Trophoblast cell (in vitro differentiated cells and primary cell): Measurements from ENCODE around the gene KCNT1.

Experiments
- DNase-seq, 2 donors: peaks; one replicate each; pipeline ENCODE4 v3.0.0-alpha.2; 2016
- H2AFZ ChIP-seq: 2 replicates; pipeline ENCODE4 v1.6.1; 2013; ENCODE audit warnings: low read length, moderate library complexity, mild to moderate bottlenecking; ENCODE audit not compliant: insufficient read depth, poor library complexity
- H2AK5ac ChIP-seq: 2 replicates; pipeline ENCODE4 v1.6.1; 2013; ENCODE audit warnings: mild to moderate bottlenecking, low read length
- H2BK120ac ChIP-seq: 2 replicates; pipeline ENCODE4 v1.6.1; 2013; ENCODE audit warnings: low read length, mild to moderate bottlenecking, moderate library complexity; ENCODE audit not compliant: insufficient read depth, poor library complexity
- H2BK12ac ChIP-seq: 2 replicates; pipeline ENCODE4 v1.6.1; 2013; ENCODE audit warnings: mild to moderate bottlenecking, low read length, moderate library complexity
- H2BK5ac ChIP-seq: 2 replicates; pipeline ENCODE4 v1.6.1; 2013; ENCODE audit warnings: low read length, low read depth, moderate library complexity, mild to moderate bottlenecking; ENCODE audit not compliant: poor library complexity
- H3K14ac ChIP-seq: 2 replicates; pipeline ENCODE4 v1.6.1; 2013; ENCODE audit warnings: mild to moderate bottlenecking, low read length
- H3K18ac ChIP-seq: 2 replicates; pipeline ENCODE4 v1.6.1; 2013; ENCODE audit warnings: mild to moderate bottlenecking, low read length
- H3K23ac ChIP-seq: 2 replicates; pipeline ENCODE4 v1.6.1; 2013; ENCODE audit warnings: low read length
- H3K27ac ChIP-seq: 2 replicates; pipeline ENCODE4 v1.5.1; 2013; ENCODE audit warnings: low read depth, mild to moderate bottlenecking, inconsistent platforms, low read length, moderate library complexity
- H3K27me3 ChIP-seq: 2 replicates; pipeline ENCODE4 v1.6.1; 2013; ENCODE audit warnings: inconsistent platforms, mild to moderate bottlenecking, low read length, moderate library complexity; ENCODE audit not compliant: insufficient read depth
- H3K36me3 ChIP-seq, 2 experiments: 1 replicate in 1 of 2; 2 replicates in 1 of 2; pipeline ENCODE4 v1.6.1; 2013; ENCODE audit warnings: low read length in 2 of 2, mild to moderate bottlenecking in 2 of 2, moderate library complexity in 1 of 2; ENCODE audit not compliant: insufficient read depth in 2 of 2, control insufficient read depth in 1 of 2
- H3K4ac ChIP-seq: 2 replicates; pipeline ENCODE4 v1.6.1; 2013; ENCODE audit warnings: low read depth, mild to moderate bottlenecking, low read length, moderate library complexity
- H3K4me1 ChIP-seq, 2 experiments: 1 replicate in 1 of 2; 2 replicates in 1 of 2; pipeline ENCODE4 v1.6.1; 2013; ENCODE audit warnings: low read length in 2 of 2, mild to moderate bottlenecking in 2 of 2, moderate library complexity in 1 of 2; ENCODE audit not compliant: insufficient read depth in 2 of 2, control insufficient read depth in 1 of 2
- H3K4me2 ChIP-seq: 2 replicates; pipeline ENCODE4 v1.6.1; 2013; ENCODE audit warnings: inconsistent platforms, mild to moderate bottlenecking, low read length, moderate library complexity
- H3K4me3 ChIP-seq: 2 replicates; pipeline ENCODE4 v1.5.1; 2013; ENCODE audit warnings: mild to moderate bottlenecking, low read depth, low read length, inconsistent platforms
- H3K79me1 ChIP-seq: one replicate; pipeline ENCODE4 v1.6.1; 2013; ENCODE audit warnings: low read length
- H3K79me2 ChIP-seq: 2 replicates; pipeline ENCODE4 v1.6.1; 2013; ENCODE audit warnings: low read length, mild to moderate bottlenecking; ENCODE audit not compliant: control insufficient read depth, insufficient read depth, poor library complexity
- H3K9ac ChIP-seq: 2 replicates; pipeline ENCODE4 v1.6.1; 2013; ENCODE audit warnings: mild to moderate bottlenecking, low read length
- H3K9me3 ChIP-seq: 2 replicates; pipeline ENCODE4 v1.6.1; 2013; ENCODE audit warnings: low read depth, mild to moderate bottlenecking, control low read depth, inconsistent platforms, low read length; ENCODE audit not compliant: insufficient read depth
- H4K12ac ChIP-seq: 2 replicates; pipeline ENCODE4 v1.6.1; 2013; ENCODE audit warnings: low read depth, mild to moderate bottlenecking, low read length, moderate library complexity
- H4K8ac ChIP-seq: 2 replicates; pipeline ENCODE4 v1.6.1; 2013; ENCODE audit warnings: low read depth, mild to moderate bottlenecking, low read length, moderate library complexity
- H4K91ac ChIP-seq: one replicate; pipeline ENCODE4 v1.6.1; 2013; ENCODE audit warnings: low read depth, mild to moderate bottlenecking, low read length, moderate library complexity
- WGBS: extraction: QIAGEN DNeasy Blood & Tissue Kit; methylation state at CpG from one replicate; pipeline ENCODE4 v1.1.7; 2013; ENCODE audit warnings: missing lambda C conversion rate; ENCODE audit not compliant: insufficient read length, insufficient coverage; ENCODE audit errors: extremely low coverage; 5-methylcytosine and 5-hydroxymethylcytosine counted together

KCNT1 gene

DNA sequence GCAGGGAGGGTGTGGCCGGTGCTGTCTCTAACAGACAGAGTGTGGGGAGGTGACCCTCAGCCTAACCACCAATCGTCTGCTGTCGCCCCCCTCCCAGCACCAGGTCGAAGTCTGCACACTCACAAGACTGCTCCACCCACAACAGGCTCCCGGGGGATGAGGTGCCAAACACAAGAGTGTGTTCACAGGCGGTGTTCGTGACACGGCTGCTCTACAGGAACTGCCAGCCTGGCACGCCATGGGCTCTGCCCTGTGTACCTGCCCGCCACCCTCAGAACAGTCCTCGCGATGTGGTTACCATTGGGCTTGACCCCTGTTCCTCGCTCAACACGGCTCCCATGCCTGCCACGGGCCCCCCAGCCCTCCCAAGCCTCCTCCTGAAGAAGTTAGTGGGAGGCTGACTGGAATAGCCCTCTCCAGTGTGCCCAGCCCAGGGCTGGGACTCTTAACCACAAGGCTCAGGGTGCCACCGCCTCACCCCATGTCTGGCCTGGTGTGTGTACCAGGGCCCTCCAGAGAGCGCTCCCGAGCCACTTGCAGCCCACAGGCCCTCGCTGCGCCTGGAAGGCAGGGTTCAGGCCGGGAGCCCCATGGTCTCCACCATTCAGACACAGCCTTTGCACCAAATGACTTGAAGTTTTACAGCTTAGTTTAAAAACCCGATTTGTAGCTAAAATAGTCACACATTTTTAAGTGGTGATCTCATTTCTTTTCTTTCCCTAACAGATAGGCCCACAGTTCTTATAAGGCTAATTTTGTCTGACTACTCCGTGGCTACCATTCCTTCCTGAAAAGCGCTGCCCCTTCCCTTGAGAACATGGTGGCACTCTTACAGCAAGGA lies 102.8 kb downstream of the KCNT1 start:
- Histone ChIP-seq H2BK120ac (no peak overlapping the region), H2BK12ac (no peak overlapping the region), H3K4me1 (peaks cover 3 to 7% of the 10 kb centered on the region in 2 experiments), H4K12ac (no peak overlapping the region), H3K27me3 (no peaks in the 10 kb centered on the region), H4K91ac (no peak overlapping the region), H3K14ac (no peak overlapping the region), H3K23ac (no peak overlapping the region), H3K9me3 (peaks cover 4% of the 10 kb centered on the region), H3K9ac (no peak overlapping the region), H3K4me2 (no peak overlapping the region), H3K18ac (no peak overlapping the region), H2AFZ (no peak overlapping the region), H4K8ac (no peak overlapping the region), H3K4ac (no peak overlapping the region), H3K79me2 (no peaks in the 10 kb centered on the region), H2BK5ac (no peak overlapping the region), H3K4me3 (no peak overlapping the region), H2AK5ac (no peak overlapping the region), H3K36me3 (peaks cover 0 to 9% of the 10 kb centered on the region in 2 experiments), H3K79me1 (no peaks in the 10 kb centered on the region), H3K27ac (no peak overlapping the region)
- no CpG with 5 or more reads among the region's 24 CpGs for WGBS
- DNase-seq, result no peak

DNA sequence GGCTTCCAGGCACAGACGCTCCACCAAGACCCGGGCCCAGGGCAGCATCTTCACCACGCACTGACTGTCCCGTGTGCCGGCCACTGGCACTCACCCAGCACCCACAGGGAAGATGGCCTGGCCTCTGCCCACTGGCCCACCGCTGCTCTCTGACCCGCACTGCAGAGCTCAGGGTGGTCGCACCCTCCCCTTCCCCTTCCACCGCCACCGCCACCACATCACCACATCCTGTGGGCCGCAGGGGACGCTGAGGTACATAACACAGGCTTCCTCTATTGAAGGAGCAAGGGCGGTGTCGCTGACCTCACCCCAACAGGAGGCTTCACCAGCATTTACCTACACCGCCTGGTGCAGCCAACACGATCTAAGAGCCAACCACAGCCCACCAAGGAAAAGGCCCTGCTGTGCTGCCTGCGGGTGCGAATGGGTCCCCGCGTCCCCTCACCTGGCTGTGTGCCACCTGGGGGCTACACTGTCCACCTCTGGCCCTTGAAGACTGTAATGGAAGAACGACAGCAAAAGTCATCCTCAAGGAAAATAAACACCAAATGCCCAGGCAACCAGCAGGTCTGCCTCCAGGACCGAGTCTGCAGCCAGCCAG lies 103.5 kb downstream of the KCNT1 start:
- Histone ChIP-seq H3K27me3 (no peaks in the 10 kb centered on the region), H3K23ac (no peak overlapping the region)

DNA sequence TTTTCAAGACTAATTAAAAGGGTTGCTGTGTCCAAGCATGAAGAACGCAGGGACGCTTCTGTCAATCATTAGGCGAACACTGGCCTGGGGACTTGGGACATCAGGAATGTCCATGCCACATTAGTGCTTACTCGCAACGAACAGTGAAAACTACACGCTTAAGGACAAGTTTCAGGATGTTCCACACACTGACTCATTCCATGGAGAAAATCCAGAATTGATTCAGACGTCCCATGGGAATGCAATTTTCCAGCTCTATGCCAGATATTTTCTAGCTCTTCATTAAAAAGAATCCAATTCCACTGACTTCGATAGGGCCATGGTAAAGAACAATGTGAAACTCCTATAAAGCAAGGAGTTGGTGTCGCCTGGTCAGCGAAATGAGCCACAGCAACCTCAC lies 107.2 kb downstream of the KCNT1 start:
- H3K36me3 ChIP-seq, result peaks cover 30 to 43% of the 10 kb centered on the region in 2 experiments
- H3K23ac ChIP-seq, result no peak overlapping the region
- no peaks in the 10 kb centered on the region for H3K27me3 ChIP-seq
- no peak overlapping the region for H3K4ac ChIP-seq
- no peak overlapping the region for H2BK12ac ChIP-seq
- peaks cover 3 to 7% of the 10 kb centered on the region in 2 experiments for H3K4me1 ChIP-seq
- H4K91ac ChIP-seq, result no peak overlapping the region
- no peak overlapping the region for H3K4me2 ChIP-seq
- no CpG with 5 or more reads among the region's 10 CpGs for WGBS
- no peak overlapping the region for H4K12ac ChIP-seq
- no peaks in the 10 kb centered on the region for H3K79me1 ChIP-seq
- H3K9me3 ChIP-seq, result peaks cover 1% of the 10 kb centered on the region
- H2AFZ ChIP-seq, result no peak overlapping the region
- H3K4me3 ChIP-seq, result no peak overlapping the region
- no peak overlapping the region for H2AK5ac ChIP-seq
- H3K18ac ChIP-seq, result no peak overlapping the region
- H4K8ac ChIP-seq, result no peak overlapping the region
- H3K79me2 ChIP-seq, result no peaks in the 10 kb centered on the region
- no peak overlapping the region for H3K14ac ChIP-seq
- H2BK5ac ChIP-seq, result no peak overlapping the region
- H3K9ac ChIP-seq, result no peak overlapping the region
- H3K27ac ChIP-seq, result no peak overlapping the region
- DNase-seq, result no peak
- no peak overlapping the region for H2BK120ac ChIP-seq

More for the DNA sequence above, 103.5 kb downstream of the KCNT1 start:
- no peak overlapping the region for H2BK5ac ChIP-seq
- no peak overlapping the region for H3K4ac ChIP-seq
- H2AK5ac ChIP-seq, result no peak overlapping the region
- no peak for DNase-seq
- no peaks in the 10 kb centered on the region for H3K79me1 ChIP-seq
- peak overlapping the region; percentile 36 for H3K18ac ChIP-seq
- no peak overlapping the region for H4K8ac ChIP-seq
- no peak overlapping the region for H2BK120ac ChIP-seq
- H3K14ac ChIP-seq, result peak overlapping the region; percentile 25
- no peak overlapping the region for H3K9ac ChIP-seq
- H4K12ac ChIP-seq, result no peak overlapping the region
- no peak overlapping the region for H2BK12ac ChIP-seq
- H4K91ac ChIP-seq, result no peak overlapping the region
- H3K9me3 ChIP-seq, result peaks cover 4% of the 10 kb centered on the region
- H3K4me2 ChIP-seq, result no peak overlapping the region
- no peak overlapping the region for H3K27ac ChIP-seq
- WGBS, result no CpG with 5 or more reads among the region's 22 CpGs
- H2AFZ ChIP-seq, result no peak overlapping the region
- H3K4me3 ChIP-seq, result no peak overlapping the region
- peaks cover 3 to 7% of the 10 kb centered on the region in 2 experiments for H3K4me1 ChIP-seq
- H3K79me2 ChIP-seq, result no peaks in the 10 kb centered on the region
- H3K36me3 ChIP-seq, result peaks cover 3 to 16% of the 10 kb centered on the region in 2 experiments

DNA sequence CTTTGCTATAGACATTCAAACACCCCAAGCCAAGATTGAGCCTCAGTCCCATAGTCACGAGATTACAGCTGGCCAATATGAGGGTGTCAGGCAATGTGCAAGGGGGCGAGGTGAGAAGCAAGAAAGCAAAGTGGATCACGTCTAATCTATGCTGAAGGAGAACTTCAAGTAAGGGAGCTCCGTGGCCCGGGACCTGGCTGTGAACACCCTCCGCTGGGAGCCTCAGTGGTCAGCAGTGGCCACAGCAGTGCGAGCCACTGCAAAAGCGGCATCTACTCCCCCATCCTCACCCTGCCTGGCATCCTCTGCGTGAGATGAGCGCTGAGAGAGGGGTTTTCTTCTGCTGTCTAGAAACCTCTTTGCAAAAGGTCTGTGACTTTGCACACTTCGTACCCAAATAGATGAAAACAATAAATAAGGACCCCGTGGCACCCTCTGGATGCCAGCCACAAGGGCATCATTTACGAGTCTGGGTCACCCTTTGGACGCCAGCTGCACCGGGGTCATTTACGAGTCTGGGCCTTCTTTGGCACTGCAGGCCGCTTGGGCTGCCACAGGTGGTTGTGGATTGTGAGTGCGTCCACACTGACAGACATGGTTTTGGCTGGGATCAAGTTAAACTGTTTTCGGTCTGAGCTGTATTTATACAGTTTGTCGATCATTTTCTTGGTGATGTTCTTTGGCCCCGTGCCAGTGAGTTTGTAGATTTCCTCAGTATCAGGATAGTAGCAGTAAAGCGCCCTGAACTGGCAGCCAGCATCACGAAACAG lies 109.0 kb downstream of the KCNT1 start:
- Histone ChIP-seq H3K9ac (no peak overlapping the region), H2AK5ac (no peak overlapping the region), H3K9me3 (peaks cover 5% of the 10 kb centered on the region), H3K23ac (no peak overlapping the region), H4K12ac (no peak overlapping the region), H3K36me3 (peaks cover 43 to 58% of the 10 kb centered on the region in 2 experiments), H2BK5ac (no peak overlapping the region), H2AFZ (no peak overlapping the region), H3K27ac (no peak overlapping the region), H3K18ac (no peak overlapping the region), H3K79me2 (no peaks in the 10 kb centered on the region), H4K8ac (no peak overlapping the region), H3K79me1 (no peaks in the 10 kb centered on the region), H3K4ac (no peak overlapping the region), H3K4me3 (no peak overlapping the region), H2BK120ac (no peak overlapping the region), H3K27me3 (no peaks in the 10 kb centered on the region), H4K91ac (no peak overlapping the region), H3K14ac (no peak overlapping the region), H3K4me2 (no peak overlapping the region), H3K4me1 (no peaks in the 10 kb centered on the region), H2BK12ac (no peak overlapping the region)
- no CpG with 5 or more reads among the region's 23 CpGs for WGBS
- no peak for DNase-seq
